Fibroblast of lung (primary cell): ENCODE measurements around the gene ANGPT4.

ENCODE experiments used
- EZH2 ChIP-seq: IDR thresholded peaks from 2 replicates; pipeline ENCODE4 v1.5.1; 2012; ENCODE audit warnings: low read length, control low read depth, mild to moderate bottlenecking; ENCODE audit errors: missing control alignments
- TF ChIP-seq, protein P1 (sequence below), 2 donors: IDR thresholded peaks in 1 of 2; conservative IDR thresholded peaks in 1 of 2; 1 replicate in 1 of 2; 2 replicates in 1 of 2; pipeline ENCODE4 v1.5.1; 2011 to 2012; ENCODE audit warnings: low read length in 2 of 2, control low read depth in 1 of 2, inconsistent platforms in 1 of 2, low read depth in 1 of 2, mild to moderate bottlenecking in 1 of 2

DNA sequence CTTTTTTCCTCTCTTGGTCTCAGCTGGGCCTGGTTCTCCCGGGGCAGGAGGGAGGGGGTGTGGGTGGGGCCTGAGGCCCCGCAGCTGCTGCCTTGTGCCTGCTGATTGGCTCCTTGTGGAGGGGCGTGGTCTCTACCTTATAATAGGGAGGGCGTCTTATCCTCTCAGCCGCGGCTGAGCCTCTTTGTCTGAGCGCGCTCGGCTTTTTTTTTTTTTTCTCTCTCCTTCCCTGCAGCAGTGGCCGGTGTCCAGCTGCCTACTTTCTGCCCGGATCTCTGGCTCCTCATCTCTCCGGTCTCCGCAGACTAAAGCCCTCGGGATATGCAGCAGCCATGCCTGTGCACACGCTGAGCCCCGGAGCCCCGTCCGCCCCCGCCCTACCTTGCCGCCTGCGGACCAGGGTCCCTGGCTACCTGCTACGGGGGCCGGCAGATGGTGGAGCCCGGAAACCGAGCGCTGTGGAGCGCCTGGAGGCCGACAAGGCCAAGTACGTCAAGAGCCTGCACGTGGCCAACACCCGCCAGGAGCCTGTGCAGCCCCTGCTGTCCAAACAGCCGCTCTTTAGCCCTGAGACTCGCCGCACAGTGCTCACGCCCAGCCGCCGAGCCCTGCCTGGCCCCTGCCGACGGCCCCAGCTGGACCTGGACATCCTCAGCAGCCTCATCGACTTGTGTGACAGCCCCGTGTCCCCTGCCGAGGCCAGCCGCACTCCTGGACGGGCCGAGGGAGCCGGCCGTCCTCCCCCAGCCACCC is 71.5 kb downstream of the ANGPT4 start:
- TF ChIP-seq, protein P1, sequence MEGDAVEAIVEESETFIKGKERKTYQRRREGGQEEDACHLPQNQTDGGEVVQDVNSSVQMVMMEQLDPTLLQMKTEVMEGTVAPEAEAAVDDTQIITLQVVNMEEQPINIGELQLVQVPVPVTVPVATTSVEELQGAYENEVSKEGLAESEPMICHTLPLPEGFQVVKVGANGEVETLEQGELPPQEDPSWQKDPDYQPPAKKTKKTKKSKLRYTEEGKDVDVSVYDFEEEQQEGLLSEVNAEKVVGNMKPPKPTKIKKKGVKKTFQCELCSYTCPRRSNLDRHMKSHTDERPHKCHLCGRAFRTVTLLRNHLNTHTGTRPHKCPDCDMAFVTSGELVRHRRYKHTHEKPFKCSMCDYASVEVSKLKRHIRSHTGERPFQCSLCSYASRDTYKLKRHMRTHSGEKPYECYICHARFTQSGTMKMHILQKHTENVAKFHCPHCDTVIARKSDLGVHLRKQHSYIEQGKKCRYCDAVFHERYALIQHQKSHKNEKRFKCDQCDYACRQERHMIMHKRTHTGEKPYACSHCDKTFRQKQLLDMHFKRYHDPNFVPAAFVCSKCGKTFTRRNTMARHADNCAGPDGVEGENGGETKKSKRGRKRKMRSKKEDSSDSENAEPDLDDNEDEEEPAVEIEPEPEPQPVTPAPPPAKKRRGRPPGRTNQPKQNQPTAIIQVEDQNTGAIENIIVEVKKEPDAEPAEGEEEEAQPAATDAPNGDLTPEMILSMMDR (conservative IDR thresholded peaks at IDR 0.05 in 1 of 2, IDR thresholded peaks at IDR 0.05 in 1 of 2; ENCODE audit: low read depth in 1 of 2, low read length in 2 of 2) = no peak
- TF ChIP-seq EZH2 = no peak
